Suprapubic skin (tissue), 4 donors: ENCODE results near the gene EXD3. TPM values are rescaled to one million over a fixed set of nuclear protein-coding genes. Genes with fewer than 3 reads are reported as not detected.

Experiments
- DNase-seq, 2 donors: peaks; one replicate each; pipeline ENCODE4 v3.0.0-alpha.2; 2019; ENCODE audit warnings: low spot score in 2 of 2
- H3K27ac ChIP-seq: fragments of 200-600 bp; sonication (generic); one replicate; pipeline ENCODE4 v1.5.1; 2019
- H3K27me3 ChIP-seq: fragments of 200-600 bp; sonication (generic); one replicate; pipeline ENCODE4 v1.5.1; 2019
- H3K36me3 ChIP-seq: fragments of 200-600 bp; sonication (generic); one replicate; pipeline ENCODE4 v1.5.1; 2019
- H3K4me1 ChIP-seq: fragments of 200-600 bp; sonication (generic); one replicate; pipeline ENCODE4 v1.5.1; 2019
- H3K4me3 ChIP-seq: fragments of 200-600 bp; sonication (generic); one replicate; pipeline ENCODE4 v1.5.1; 2019; ENCODE audit warnings: mild to moderate bottlenecking
- H3K9me3 ChIP-seq: fragments of 200-600 bp; sonication (generic); one replicate; pipeline ENCODE4 v1.5.1; 2019
- EP300 ChIP-seq: sonication (generic); formaldehyde crosslinking; IDR thresholded peaks from one replicate; pipeline ENCODE4 v1.6.1; 2017; ENCODE audit warnings: antibody characterized with exemption
- POLR2A ChIP-seq, 2 donors: fragments of 450-650 bp; IDR thresholded peaks; one replicate each; pipeline ENCODE4 v1.6.1; 2017; ENCODE audit warnings: antibody characterized with exemption in 2 of 2, mild to moderate bottlenecking in 2 of 2, moderate library complexity in 2 of 2
- POLR2AphosphoS5 ChIP-seq, 3 donors: sonication (generic); formaldehyde crosslinking; IDR thresholded peaks; one replicate each; pipeline ENCODE4 v1.6.1; 2017; ENCODE audit warnings: antibody characterized with exemption in 3 of 3
- WGBS: methylation state at CpG from one replicate; pipeline ENCODE4 v1.1.5; 2018; 5-methylcytosine and 5-hydroxymethylcytosine counted together
- total RNA-seq, 4 donors: library from RNA; depleted of rRNA; stranded (reverse); fragments of >200 nt; gene quantifications; one replicate each; pipeline ENCODE4 v1.1.0, GENCODE V29; 2016
- TF ChIP-seq, protein P1 (sequence below), 2 donors: fragments of 200-600 bp in 1 of 2; fragments of 450-650 bp in 1 of 2; sonication (generic) in 1 of 2; IDR thresholded peaks; one replicate each; pipeline ENCODE4 v1.5.1; 2016 to 2019; ENCODE audit warnings: antibody characterized with exemption in 2 of 2, mild to moderate bottlenecking in 1 of 2, moderate library complexity in 1 of 2

EXD3 gene
- total RNA-seq, 4 donors from 2014 or later, result 7.3 to 54.0 (median 16.4) TPM

DNA sequence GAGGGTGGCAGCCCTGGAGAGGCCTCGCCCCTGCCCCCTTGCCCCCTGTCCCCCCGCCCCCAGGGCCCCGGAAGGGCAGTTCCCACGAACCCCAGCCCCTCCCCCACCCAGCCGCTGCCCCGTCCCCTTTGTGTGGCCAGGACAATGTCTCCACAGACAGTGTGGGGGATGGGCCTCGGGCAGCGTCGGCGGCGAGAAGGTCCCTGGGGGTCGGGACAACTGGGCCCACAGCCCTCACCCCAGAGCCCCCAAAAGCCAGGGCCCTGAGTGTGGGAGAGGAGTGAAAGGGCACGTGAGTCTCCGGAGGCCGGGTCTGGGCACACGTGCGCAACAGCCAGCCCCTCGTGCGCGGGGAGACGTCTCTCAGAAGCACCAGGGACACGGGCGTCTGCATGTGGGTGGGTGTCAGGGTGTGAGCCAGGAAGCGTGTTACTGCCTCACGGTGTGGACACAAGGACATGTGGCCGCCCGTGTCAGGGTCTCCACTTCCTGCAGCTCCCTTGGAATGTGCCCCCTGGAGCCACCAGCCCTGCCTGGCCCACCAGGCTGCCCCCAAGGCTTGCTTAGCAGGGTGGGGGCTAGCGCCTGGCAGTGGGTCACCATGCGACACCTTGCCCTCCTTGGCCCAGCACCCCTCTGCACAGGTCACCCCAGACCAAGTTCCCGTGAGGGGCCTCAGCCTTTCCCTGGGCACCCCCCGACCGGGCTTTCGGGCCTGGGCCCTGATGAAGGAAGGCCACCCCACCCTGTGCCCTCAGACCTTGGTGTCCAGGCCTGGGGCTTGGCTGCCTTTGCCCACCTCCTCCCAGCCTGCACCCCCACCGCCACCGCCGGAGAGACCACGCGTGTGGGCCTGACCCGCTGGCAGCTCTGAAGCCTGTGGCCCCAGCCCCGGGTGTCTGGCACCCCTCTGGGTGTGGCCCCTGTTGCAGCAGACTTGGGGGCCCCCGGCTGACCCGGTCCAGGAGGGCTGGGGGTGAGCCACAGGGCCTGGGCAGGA is 108.1 kb downstream of the EXD3 start:
- 25% methylated on average over 9 of the region's 42 CpGs for WGBS
- no peak overlapping the region for H3K4me3 ChIP-seq
- DNase-seq, result peak; percentile 63 to 79
- no peaks in the 10 kb centered on the region for H3K9me3 ChIP-seq
- H3K36me3 ChIP-seq, result no peaks in the 10 kb centered on the region
- peak overlapping the region; percentile 35 for H3K27ac ChIP-seq
- H3K4me1 ChIP-seq, result peaks cover 74% of the 10 kb centered on the region
- TF ChIP-seq EP300 (no peak), POLR2AphosphoS5 (IDR thresholded peaks at IDR 0.05) (no peak), POLR2A (IDR thresholded peaks at IDR 0.05) (no peak)
- TF ChIP-seq, protein P1, sequence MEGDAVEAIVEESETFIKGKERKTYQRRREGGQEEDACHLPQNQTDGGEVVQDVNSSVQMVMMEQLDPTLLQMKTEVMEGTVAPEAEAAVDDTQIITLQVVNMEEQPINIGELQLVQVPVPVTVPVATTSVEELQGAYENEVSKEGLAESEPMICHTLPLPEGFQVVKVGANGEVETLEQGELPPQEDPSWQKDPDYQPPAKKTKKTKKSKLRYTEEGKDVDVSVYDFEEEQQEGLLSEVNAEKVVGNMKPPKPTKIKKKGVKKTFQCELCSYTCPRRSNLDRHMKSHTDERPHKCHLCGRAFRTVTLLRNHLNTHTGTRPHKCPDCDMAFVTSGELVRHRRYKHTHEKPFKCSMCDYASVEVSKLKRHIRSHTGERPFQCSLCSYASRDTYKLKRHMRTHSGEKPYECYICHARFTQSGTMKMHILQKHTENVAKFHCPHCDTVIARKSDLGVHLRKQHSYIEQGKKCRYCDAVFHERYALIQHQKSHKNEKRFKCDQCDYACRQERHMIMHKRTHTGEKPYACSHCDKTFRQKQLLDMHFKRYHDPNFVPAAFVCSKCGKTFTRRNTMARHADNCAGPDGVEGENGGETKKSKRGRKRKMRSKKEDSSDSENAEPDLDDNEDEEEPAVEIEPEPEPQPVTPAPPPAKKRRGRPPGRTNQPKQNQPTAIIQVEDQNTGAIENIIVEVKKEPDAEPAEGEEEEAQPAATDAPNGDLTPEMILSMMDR (IDR thresholded peaks at IDR 0.05), result no peak
- H3K27me3 ChIP-seq, result peaks cover 27% of the 10 kb centered on the region

DNA sequence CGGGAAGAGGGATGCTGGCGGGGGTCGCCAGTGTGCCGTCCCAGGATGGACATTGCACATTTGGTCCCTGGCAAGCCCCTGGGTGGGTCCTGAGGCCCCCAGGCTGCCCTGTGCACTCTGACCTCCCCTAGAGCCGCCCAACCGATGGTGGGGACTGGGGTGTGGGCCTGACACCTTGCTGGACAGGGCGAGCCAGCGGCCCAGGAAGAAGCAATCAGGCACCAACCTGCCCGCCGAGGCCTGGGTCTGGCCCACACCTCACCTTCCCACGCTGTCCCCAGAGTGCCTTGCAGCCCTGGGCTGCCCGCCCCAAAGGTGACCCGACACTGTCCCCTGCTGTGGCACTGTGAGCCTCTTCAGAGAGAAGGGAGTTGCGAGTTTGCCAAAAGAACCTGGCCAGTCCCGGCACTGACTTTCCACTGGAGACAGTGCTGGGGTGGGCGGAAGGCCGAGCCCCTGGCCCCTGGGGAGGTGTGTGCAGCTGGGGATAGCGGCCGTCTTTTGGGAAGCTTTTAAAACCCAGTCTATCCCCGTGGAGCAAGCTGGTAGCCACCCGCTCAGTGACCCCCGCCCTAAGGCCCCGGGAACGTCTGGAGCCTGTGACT is 108.9 kb downstream of the EXD3 start:
- peak in 1 of 2 donors; percentile 61 for DNase-seq
- H3K4me1 ChIP-seq, result peaks cover 77% of the 10 kb centered on the region
- H3K27ac ChIP-seq, result peak overlapping the region; percentile 35
- WGBS, result no CpG with 5 or more reads among the region's 24 CpGs
- no peaks in the 10 kb centered on the region for H3K9me3 ChIP-seq
- H3K36me3 ChIP-seq, result no peaks in the 10 kb centered on the region
- no peak overlapping the region for H3K4me3 ChIP-seq
- TF ChIP-seq EP300 (no peak), POLR2A (IDR thresholded peaks at IDR 0.05) (no peak), POLR2AphosphoS5 (IDR thresholded peaks at IDR 0.05) (no peak)
- TF ChIP-seq, protein P1 (IDR thresholded peaks at IDR 0.05), result peak in 1 of 2 donors; percentile 19
- peaks cover 27% of the 10 kb centered on the region for H3K27me3 ChIP-seq

DNA sequence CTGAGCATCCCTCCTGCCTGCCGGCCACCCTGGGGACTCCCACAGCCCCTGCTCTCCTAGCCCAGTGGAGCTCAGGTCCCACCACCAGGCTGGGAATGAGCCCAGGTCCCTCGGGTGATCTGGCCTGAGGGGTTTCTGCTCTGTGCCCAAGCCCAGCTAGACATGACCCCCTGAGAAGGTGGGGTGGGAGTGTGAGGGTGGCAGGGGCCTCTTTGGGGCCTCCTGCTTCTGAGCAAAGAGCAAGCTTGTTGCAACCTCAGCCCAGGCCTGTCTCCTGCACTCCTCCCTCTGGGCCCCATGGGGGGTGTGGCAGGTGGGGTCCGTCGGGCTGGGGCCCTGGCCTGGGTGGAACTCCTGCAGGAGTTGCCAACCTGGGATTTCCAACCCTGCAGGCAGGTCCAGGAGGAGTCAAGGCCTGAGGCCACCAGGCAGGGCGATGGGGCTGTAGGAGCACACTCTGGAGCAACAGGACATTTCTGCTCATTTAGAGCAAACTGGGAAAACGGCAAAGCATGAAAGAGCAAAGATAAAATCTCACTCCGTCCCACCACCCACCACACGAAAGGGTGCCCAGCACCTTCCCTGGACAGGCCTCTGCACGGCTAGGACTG is 109.5 kb downstream of the EXD3 start:
- peak in 1 of 2 donors; percentile 60 for DNase-seq
- no peaks in the 10 kb centered on the region for H3K9me3 ChIP-seq
- 47% methylated on average over 2 of the region's 9 CpGs for WGBS
- peak overlapping the region; percentile 91 for H3K27ac ChIP-seq
- TF ChIP-seq, protein P1 (IDR thresholded peaks at IDR 0.05), result no peak
- no peak for TF ChIP-seq POLR2A (IDR thresholded peaks at IDR 0.05)
- no peak for TF ChIP-seq EP300
- TF ChIP-seq POLR2AphosphoS5 (IDR thresholded peaks at IDR 0.05), result no peak
- no peak overlapping the region for H3K4me3 ChIP-seq
- no peaks in the 10 kb centered on the region for H3K36me3 ChIP-seq
- peaks cover 77% of the 10 kb centered on the region for H3K4me1 ChIP-seq
- peaks cover 27% of the 10 kb centered on the region for H3K27me3 ChIP-seq

DNA sequence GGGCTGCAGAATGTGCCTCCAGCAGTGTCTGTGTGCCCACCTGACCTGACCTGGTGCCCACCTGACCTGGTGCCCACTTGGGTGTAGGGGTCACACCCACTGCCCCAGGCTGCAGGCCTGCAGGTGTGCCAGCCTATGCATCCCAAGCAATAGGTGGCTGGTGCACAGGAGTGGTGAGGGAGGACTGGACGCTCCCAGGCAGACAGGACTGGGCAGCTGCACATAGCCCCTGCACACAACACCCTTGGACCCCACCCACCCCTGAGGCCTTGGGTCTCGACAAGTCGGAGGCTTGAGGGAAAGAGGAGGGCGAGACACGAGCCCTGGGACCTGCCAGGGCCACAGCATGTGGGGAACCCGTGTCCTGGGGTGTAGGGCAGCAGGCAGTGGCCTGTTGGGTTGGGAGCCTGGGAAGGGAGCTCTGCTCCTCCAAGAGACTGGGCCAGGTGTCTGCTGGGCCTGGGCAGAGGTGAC is 110.1 kb downstream of the EXD3 start:
- Histone ChIP-seq H3K9me3 (no peaks in the 10 kb centered on the region), H3K36me3 (no peaks in the 10 kb centered on the region), H3K4me1 (peaks cover 79% of the 10 kb centered on the region), H3K27me3 (peaks cover 23% of the 10 kb centered on the region), H3K4me3 (no peak overlapping the region), H3K27ac (peak overlapping the region; percentile 91)
- DNase-seq, result peak in 1 of 2 donors; percentile 68
- WGBS, result no CpG with 5 or more reads among the region's 6 CpGs
- TF ChIP-seq, protein P1 (IDR thresholded peaks at IDR 0.05), result no peak
- TF ChIP-seq POLR2AphosphoS5 (IDR thresholded peaks at IDR 0.05) (no peak), EP300 (no peak), POLR2A (IDR thresholded peaks at IDR 0.05) (no peak)
